RWPE2 (cell line): ENCODE measurements around the gene TUBGCP5.
A peak's percentile ranks its signal among the peaks of the same experiment; 100 is the strongest.

Source experiments
- ATAC-seq: fragments of 200-7000 bp; cut with Tn5 transposase; 3 replicates; pipeline ENCODE4 v1.9.1; 2021; ENCODE audit warnings: low read depth
- DNase-seq: peaks from one replicate; pipeline ENCODE4 v3.0.0-alpha.2; 2020; ENCODE audit warnings: low spot score
- H3K27ac ChIP-seq: fragments of 450-650 bp; 2 replicates; pipeline ENCODE4 v1.5.1; 2017; ENCODE audit warnings: mild to moderate bottlenecking; ENCODE audit not compliant: poor library complexity, severe bottlenecking
- H3K27me3 ChIP-seq: fragments of 250-450 bp; sonication (Bioruptor Pico); 2 replicates; pipeline ENCODE4 v1.5.1; 2021; ENCODE audit warnings: mild to moderate bottlenecking, moderate library complexity; ENCODE audit not compliant: insufficient read depth, poor library complexity, severe bottlenecking
- H3K36me3 ChIP-seq: fragments of 250-450 bp; sonication (Bioruptor Pico); 2 replicates; pipeline ENCODE4 v1.5.1; 2020; ENCODE audit warnings: low read depth, mild to moderate bottlenecking, moderate library complexity
- H3K4me1 ChIP-seq: fragments of 250-450 bp; sonication (Bioruptor Pico); 2 replicates; pipeline ENCODE4 v1.5.1; 2021; ENCODE audit warnings: mild to moderate bottlenecking, moderate library complexity; ENCODE audit not compliant: insufficient read depth, poor library complexity, severe bottlenecking
- H3K4me3 ChIP-seq: fragments of 250-450 bp; sonication (Bioruptor Pico); 2 replicates; pipeline ENCODE4 v1.5.1; 2021; ENCODE audit warnings: mild to moderate bottlenecking, moderate library complexity; ENCODE audit not compliant: severe bottlenecking
- H3K9me3 ChIP-seq: fragments of 250-450 bp; sonication (Bioruptor Pico); 2 replicates; pipeline ENCODE4 v1.5.1; 2021; ENCODE audit warnings: mild to moderate bottlenecking, moderate library complexity; ENCODE audit not compliant: severe bottlenecking
- TF ChIP-seq, protein P1 (sequence below): fragments of 450-650 bp; IDR thresholded peaks from one replicate; pipeline ENCODE4 v1.5.1; 2017; ENCODE audit warnings: mild to moderate bottlenecking, moderate library complexity; ENCODE audit not compliant: poor library complexity, severe bottlenecking

Gene TUBGCP5

DNA sequence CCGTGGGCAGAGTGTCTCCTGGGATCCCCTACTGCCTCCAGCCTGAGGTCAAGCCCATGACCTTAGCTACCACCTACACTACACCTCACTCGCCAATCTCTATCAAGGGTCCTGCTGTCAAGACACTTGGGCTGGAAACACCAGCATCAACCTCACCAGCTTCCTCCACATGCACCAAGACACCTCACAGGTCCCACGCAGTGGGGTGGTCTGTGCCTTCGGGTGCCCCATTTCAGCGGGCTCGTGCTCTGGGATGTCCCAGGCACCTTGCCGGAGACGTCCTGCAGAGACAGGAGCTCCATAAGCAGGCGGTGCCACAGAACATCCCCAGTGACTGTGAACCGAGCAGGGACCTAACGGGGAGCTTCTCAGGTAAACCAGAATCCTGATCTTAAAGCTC is 79.2 kb downstream of the TUBGCP5 start:
- ATAC-seq (no peak), DNase-seq (peak; percentile 62)
- H3K27me3 ChIP-seq: no peaks in the 10 kb centered on the region
- H3K4me1 ChIP-seq: peaks cover 30% of the 10 kb centered on the region
- TF ChIP-seq, protein P1, sequence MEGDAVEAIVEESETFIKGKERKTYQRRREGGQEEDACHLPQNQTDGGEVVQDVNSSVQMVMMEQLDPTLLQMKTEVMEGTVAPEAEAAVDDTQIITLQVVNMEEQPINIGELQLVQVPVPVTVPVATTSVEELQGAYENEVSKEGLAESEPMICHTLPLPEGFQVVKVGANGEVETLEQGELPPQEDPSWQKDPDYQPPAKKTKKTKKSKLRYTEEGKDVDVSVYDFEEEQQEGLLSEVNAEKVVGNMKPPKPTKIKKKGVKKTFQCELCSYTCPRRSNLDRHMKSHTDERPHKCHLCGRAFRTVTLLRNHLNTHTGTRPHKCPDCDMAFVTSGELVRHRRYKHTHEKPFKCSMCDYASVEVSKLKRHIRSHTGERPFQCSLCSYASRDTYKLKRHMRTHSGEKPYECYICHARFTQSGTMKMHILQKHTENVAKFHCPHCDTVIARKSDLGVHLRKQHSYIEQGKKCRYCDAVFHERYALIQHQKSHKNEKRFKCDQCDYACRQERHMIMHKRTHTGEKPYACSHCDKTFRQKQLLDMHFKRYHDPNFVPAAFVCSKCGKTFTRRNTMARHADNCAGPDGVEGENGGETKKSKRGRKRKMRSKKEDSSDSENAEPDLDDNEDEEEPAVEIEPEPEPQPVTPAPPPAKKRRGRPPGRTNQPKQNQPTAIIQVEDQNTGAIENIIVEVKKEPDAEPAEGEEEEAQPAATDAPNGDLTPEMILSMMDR: no peak
- H3K9me3 ChIP-seq: no peaks in the 10 kb centered on the region
- H3K4me3 ChIP-seq: no peak overlapping the region
- H3K27ac ChIP-seq: no peak overlapping the region
- peaks cover 7% of the 10 kb centered on the region for H3K36me3 ChIP-seq

DNA sequence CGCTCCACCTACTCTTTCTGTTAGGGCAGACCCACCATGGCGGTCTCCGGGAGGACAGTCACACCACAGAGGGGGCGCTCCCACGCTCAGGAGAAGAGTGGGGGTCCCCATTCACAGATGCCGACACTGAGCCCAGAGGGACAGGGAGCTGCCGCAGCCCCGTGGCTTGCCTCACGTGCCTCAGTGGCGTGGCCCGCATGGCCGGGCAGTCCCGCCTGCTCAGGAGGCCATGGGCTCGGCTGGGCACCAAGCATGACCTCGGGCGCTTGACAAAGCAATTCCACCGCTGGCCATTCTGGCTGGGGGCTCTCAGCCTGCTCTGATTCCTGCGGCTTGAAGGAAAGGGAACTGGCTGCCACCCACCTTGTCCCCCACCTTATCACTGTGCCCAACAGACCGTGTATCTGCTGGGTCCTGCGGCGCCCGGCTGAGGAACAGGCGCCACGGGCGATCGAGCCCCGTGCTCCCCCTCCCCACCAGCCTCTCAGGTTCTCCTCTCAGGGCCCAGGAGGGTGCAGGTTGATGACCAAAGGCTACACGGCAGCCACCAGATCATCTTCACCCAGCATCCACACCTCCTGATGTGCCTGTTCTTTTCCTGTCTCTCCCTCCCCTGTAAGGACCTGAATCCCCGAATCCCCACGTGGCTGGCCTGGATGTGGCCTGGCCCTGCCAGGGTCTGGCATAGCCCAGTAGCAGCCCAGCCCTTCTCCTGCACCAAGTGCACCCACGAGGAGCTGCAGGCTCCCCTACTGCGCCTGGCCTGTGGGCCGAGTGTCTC is 79.9 kb downstream of the TUBGCP5 start:
- DNase-seq (peak; percentile 61), ATAC-seq (no peak)
- peaks cover 7% of the 10 kb centered on the region for H3K36me3 ChIP-seq
- no peaks in the 10 kb centered on the region for H3K9me3 ChIP-seq
- H3K27ac ChIP-seq: no peak overlapping the region
- H3K4me3 ChIP-seq: no peak overlapping the region
- H3K27me3 ChIP-seq: no peaks in the 10 kb centered on the region
- TF ChIP-seq, protein P1: no peak
- H3K4me1 ChIP-seq: peaks cover 26% of the 10 kb centered on the region

DNA sequence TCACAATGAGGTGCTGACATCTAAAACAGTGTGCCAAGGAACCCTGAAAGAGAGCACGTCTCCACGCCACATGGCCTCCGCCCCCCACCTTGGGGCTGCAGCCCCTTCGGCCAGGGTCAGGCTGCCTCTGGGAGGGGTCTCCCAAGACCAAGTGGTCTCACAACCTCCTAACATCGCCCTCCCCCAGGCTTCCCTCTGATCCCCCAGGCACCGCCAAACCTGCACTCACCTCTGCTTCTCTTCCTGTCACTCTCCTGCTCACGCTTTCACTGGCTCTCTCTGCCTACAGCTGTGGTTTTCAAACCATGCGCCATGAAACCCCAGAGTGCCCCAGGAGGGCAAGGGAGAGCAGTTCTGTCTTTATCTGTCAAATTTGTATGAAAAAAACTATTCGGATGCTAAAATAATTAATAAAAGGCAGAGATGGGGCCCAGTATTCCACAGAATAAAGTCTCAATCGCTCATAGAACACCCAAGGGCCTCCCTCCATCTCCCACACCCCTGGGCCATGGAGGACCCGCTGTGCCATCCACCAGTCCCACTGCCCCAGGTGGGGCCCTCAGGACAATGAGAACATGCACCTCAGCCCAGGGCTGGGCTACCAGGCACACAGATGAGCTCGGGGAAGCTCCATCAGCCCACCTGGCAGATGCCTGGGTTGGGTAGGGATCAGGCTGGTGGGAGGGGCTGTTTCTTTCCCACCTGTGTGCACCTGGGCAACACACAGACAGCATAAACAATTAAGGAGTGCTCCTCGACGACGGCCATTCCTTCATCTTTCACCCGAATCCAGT is 80.7 kb downstream of the TUBGCP5 start:
- H3K27ac ChIP-seq: no peak overlapping the region
- peaks cover 18% of the 10 kb centered on the region for H3K4me1 ChIP-seq
- H3K9me3 ChIP-seq: no peaks in the 10 kb centered on the region
- H3K4me3 ChIP-seq: no peak overlapping the region
- peaks cover 7% of the 10 kb centered on the region for H3K36me3 ChIP-seq
- ATAC-seq (no peak), DNase-seq (peak; percentile 53)
- H3K27me3 ChIP-seq: no peaks in the 10 kb centered on the region
- TF ChIP-seq, protein P1: no peak

DNA sequence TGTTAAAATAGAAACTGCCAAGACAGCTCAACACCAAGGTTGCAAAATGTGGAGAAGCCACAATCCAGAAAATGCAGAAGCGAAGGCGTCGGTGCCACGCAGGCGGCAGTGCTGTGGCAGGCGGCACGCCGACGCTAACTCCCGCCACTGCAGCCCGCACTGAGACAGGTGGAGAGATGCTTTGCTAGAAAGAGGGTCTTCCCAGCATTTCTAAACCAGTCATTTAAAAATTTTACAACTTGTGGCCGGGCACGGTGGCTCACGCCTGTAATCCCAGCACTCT is 82.5 kb downstream of the TUBGCP5 start:
- peaks cover 15% of the 10 kb centered on the region for H3K4me1 ChIP-seq
- no peak for ATAC-seq
- H3K4me3 ChIP-seq: no peak overlapping the region
- H3K27ac ChIP-seq: no peak overlapping the region
- no peaks in the 10 kb centered on the region for H3K36me3 ChIP-seq
- H3K27me3 ChIP-seq: no peaks in the 10 kb centered on the region
- TF ChIP-seq, protein P1: no peak
- no peaks in the 10 kb centered on the region for H3K9me3 ChIP-seq
- DNase-seq: no peak
